ENCODE data around the gene BAZ1B.

Gene BAZ1B

GRCh38 chr7:73547841-73548240 lies 25.7 kb upstream of the BAZ1B start:
- no peak for ATAC-seq
- no peak for TF ChIP-seq SNAI2 (CRISPR knock-in tag; IDR thresholded peaks at IDR 0.05)
- no peak for TF ChIP-seq ZFP3 (CRISPR knock-in tag; IDR thresholded peaks at IDR 0.05)
- no peak for TF ChIP-seq ESRRG (CRISPR knock-in tag; IDR thresholded peaks at IDR 0.05)
- no peak for TF ChIP-seq TOX (CRISPR knock-in tag; IDR thresholded peaks at IDR 0.05; ENCODE audit: borderline replicate concordance)
- TF ChIP-seq OSR1 (CRISPR knock-in tag; IDR thresholded peaks at IDR 0.05) = no peak
- TF ChIP-seq CREB5 (CRISPR knock-in tag; IDR thresholded peaks at IDR 0.05; ENCODE audit: low read depth) = no peak
- TF ChIP-seq GLIS3 (CRISPR knock-in tag; IDR thresholded peaks at IDR 0.05) = no peak
- TF ChIP-seq CSRNP3 (CRISPR knock-in tag; IDR thresholded peaks at IDR 0.05) = no peak
- TF ChIP-seq ZNF565 (CRISPR knock-in tag; conservative IDR thresholded peaks at IDR 0.05; ENCODE audit: low read depth) = no peak
- TF ChIP-seq ZNF8 (CRISPR knock-in tag; IDR thresholded peaks at IDR 0.05) = no peak
- TF ChIP-seq ZNF70 (CRISPR knock-in tag; IDR thresholded peaks at IDR 0.05) = no peak
- TF ChIP-seq ZFP30 (CRISPR knock-in tag; IDR thresholded peaks at IDR 0.05) = no peak
- TF ChIP-seq CSDC2 (CRISPR knock-in tag; IDR thresholded peaks at IDR 0.05) = no peak
- TF ChIP-seq TCF4 (CRISPR knock-in tag; IDR thresholded peaks at IDR 0.05; ENCODE audit: borderline replicate concordance) = no peak
- TF ChIP-seq RARB (CRISPR knock-in tag; IDR thresholded peaks at IDR 0.05) = no peak

GRCh38 chr7:73544678-73545077 lies 22.6 kb upstream of the BAZ1B start:
- TF ChIP-seq TCF4 (CRISPR knock-in tag; IDR thresholded peaks at IDR 0.05; ENCODE audit: borderline replicate concordance) (no peak), SNAI2 (CRISPR knock-in tag; IDR thresholded peaks at IDR 0.05) (no peak), CSRNP3 (CRISPR knock-in tag; IDR thresholded peaks at IDR 0.05) (no peak), ESRRG (CRISPR knock-in tag; IDR thresholded peaks at IDR 0.05) (no peak), ZC3H10 (CRISPR knock-in tag; IDR thresholded peaks at IDR 0.05) (no peak), TSHZ2 (CRISPR knock-in tag; IDR thresholded peaks at IDR 0.05) (no peak), ZNF8 (CRISPR knock-in tag; IDR thresholded peaks at IDR 0.05) (no peak), TOX (CRISPR knock-in tag; IDR thresholded peaks at IDR 0.05; ENCODE audit: borderline replicate concordance) (no peak), ZNF70 (CRISPR knock-in tag; IDR thresholded peaks at IDR 0.05) (no peak), PPARA (CRISPR knock-in tag; IDR thresholded peaks at IDR 0.05; ENCODE audit: borderline replicate concordance) (no peak), CREB5 (CRISPR knock-in tag; IDR thresholded peaks at IDR 0.05; ENCODE audit: low read depth) (no peak), ZNF565 (CRISPR knock-in tag; conservative IDR thresholded peaks at IDR 0.05; ENCODE audit: low read depth) (no peak), ZFP3 (CRISPR knock-in tag; IDR thresholded peaks at IDR 0.05) (no peak), PATZ1 (CRISPR knock-in tag; IDR thresholded peaks at IDR 0.05; ENCODE audit: borderline replicate concordance) (no peak)
- no peak for ATAC-seq

- ATAC-seq = no peak
- no peak for TF ChIP-seq PPARA (CRISPR knock-in tag; IDR thresholded peaks at IDR 0.05; ENCODE audit: borderline replicate concordance)
- TF ChIP-seq ESRRG (CRISPR knock-in tag; IDR thresholded peaks at IDR 0.05) = no peak
- no peak for TF ChIP-seq TOX (CRISPR knock-in tag; IDR thresholded peaks at IDR 0.05; ENCODE audit: borderline replicate concordance)
- TF ChIP-seq OSR1 (CRISPR knock-in tag; IDR thresholded peaks at IDR 0.05) = no peak
- TF ChIP-seq ZC3H10 (CRISPR knock-in tag; IDR thresholded peaks at IDR 0.05) = no peak
- no peak for TF ChIP-seq CSRNP3 (CRISPR knock-in tag; IDR thresholded peaks at IDR 0.05)
- no peak for TF ChIP-seq BACH2 (CRISPR knock-in tag; IDR thresholded peaks at IDR 0.05; ENCODE audit: borderline replicate concordance)
Observed at GRCh38 chr7:73541722-73542121, 19.6 kb upstream of the BAZ1B start.

Measured in SK-N-SH treated with all-trans-retinoic acid at 6 μM for 48 hours (cell line).